GM12874 (cell line): Measurements from ENCODE around the gene CTXND1.

ENCODE experiments used
- CTCF ChIP-seq: IDR thresholded peaks from 2 replicates; pipeline ENCODE4 v1.5.1; 2011; ENCODE audit warnings: low read depth, mild to moderate bottlenecking, control low read depth, low read length, moderate library complexity; ENCODE audit not compliant: insufficient read depth

Gene CTXND1

GRCh38 chr15:80199869-80200268, 52.1 kb downstream of the CTXND1 start:
- TF ChIP-seq CTCF = no peak

GRCh38 chr15:80199366-80199765, 52.6 kb downstream of the CTXND1 start:
- no peak for TF ChIP-seq CTCF

GRCh38 chr15:80194914-80195313, 57.1 kb downstream of the CTXND1 start:
- TF ChIP-seq CTCF = no peak

- no peak for TF ChIP-seq CTCF
These were observed 57.8 kb downstream of the CTXND1 start for GRCh38 chr15:80194186-80194585.

- no peak for TF ChIP-seq CTCF
These were observed 60.0 kb downstream of the CTXND1 start for GRCh38 chr15:80191897-80192595.

- no peak for TF ChIP-seq CTCF
These were observed 60.8 kb downstream of the CTXND1 start for GRCh38 chr15:80191198-80191597.

GRCh38 chr15:80188251-80188650, 63.8 kb downstream of the CTXND1 start:
- TF ChIP-seq CTCF = no peak
